Activated naive CD8-positive, alpha-beta T cell treated with anti-CD3 and anti-CD28 coated beads, Interleukin-2, amount 10 ng/mL, durations not matched to agents 7 days and 5 days (primary cell): ENCODE data around the gene CRYBB1. TPM values are rescaled to one million over a fixed set of nuclear protein-coding genes. Genes with fewer than 3 reads are reported as not detected.

Experiments used
- ATAC-seq: fragments of 150-1000 bp; cut with Tn5 transposase; one replicate; pipeline ENCODE4 v1.10.0; 2021; ENCODE audit warnings: low read depth, moderate library complexity
- POLR2A ChIA-PET: fragments of 350-600 bp; sonication (Branson Sonifier 250); formaldehyde crosslinking; loops from one replicate; lab custom pipeline; 2021; ENCODE audit warnings: antibody characterized with exemption; lab: Charles Lee
- DNase-seq: peaks from one replicate; pipeline ENCODE4 v3.0.0; 2021
- H3K27ac Mint-ChIP-seq: one replicate; pipeline ENCODE4 v1.8.0; 2022; ENCODE audit warnings: mild to moderate bottlenecking, mixed read lengths
- H3K27me3 Mint-ChIP-seq: one replicate; pipeline ENCODE4 v1.8.0; 2022; ENCODE audit warnings: mild to moderate bottlenecking, moderate library complexity, mixed read lengths
- H3K36me3 Mint-ChIP-seq: one replicate; pipeline ENCODE4 v1.8.0; 2021; ENCODE audit warnings: mild to moderate bottlenecking, mixed read lengths
- H3K4me1 Mint-ChIP-seq: one replicate; pipeline ENCODE4 v1.8.0; 2021; ENCODE audit warnings: mixed read lengths
- H3K4me3 Mint-ChIP-seq: one replicate; pipeline ENCODE4 v1.8.0; 2022; ENCODE audit warnings: mild to moderate bottlenecking, moderate library complexity, mixed read lengths
- H3K9me3 Mint-ChIP-seq: one replicate; pipeline ENCODE4 v1.8.0; 2021; ENCODE audit warnings: mixed read lengths
- total RNA-seq, 2 experiments: library from RNA; stranded (reverse); gene quantifications; one replicate each; pipeline ENCODE4 v1.2.3, GENCODE V29; 2021

Gene CRYBB1
- total RNA-seq, 2 experiments from 2014 or later: not detected

GRCh38 chr22:26650722-26651421 is 33.0 kb upstream of the CRYBB1 start:
- H3K4me1 Mint-ChIP-seq: peaks cover 40% of the 10 kb centered on the region
- no peak overlapping the region for H3K4me3 Mint-ChIP-seq
- no peaks in the 10 kb centered on the region for H3K36me3 Mint-ChIP-seq
- DNase-seq: no peak
- ATAC-seq: no peak
- POLR2A ChIA-PET: interaction anchor here (0.6 to 1.1 kb wide), 2 partner anchors 9 to 160 kb away, joined by 3 read pairs; no protein-coding TSS in a partner anchor
- no peaks in the 10 kb centered on the region for H3K9me3 Mint-ChIP-seq
- H3K27me3 Mint-ChIP-seq: peaks cover 22% of the 10 kb centered on the region
- H3K27ac Mint-ChIP-seq: no peak overlapping the region

DNA sequence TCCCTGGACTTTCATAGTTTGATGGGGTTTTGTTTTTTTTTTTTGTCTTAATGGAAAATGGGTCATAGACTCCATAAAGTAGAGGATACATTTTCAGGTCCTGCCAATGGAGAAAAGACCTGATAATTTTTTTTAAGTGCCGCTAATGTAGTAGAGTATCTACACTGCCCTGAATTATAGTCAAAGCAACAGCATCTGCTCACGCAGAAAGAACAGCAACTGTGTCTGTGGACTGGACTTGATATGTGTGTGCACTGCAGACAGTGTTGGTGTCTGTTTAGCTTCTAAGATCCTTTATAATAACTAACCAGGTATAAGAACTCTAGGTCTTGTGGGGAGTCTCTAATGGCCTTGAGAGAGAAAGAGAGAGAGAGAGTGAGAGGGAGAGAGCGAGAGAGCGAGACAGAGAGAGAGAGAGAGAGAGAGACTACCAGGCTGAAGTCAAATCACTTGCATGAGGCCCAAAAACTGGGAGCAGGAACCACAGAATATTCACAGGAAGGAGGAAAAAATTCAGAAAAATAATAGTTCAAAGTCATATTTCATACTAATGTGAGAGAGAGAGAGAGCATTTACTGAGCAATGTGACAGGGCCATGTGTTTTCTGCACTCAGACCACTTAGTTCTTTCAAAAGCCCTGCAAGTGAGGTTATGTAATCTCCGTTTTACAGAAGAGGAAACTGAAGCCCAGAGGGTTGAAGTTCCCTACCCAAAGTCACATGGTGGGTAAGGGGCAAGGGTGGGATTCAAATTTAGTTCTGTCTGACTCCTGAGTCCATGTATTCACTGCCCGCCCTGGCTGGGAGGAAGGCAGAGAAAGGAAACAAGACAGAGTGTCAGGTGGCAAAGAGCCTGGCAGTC is 30.9 kb upstream of the CRYBB1 start:
- POLR2A ChIA-PET: interaction anchor here (0.7 to 1.4 kb wide), 2 partner anchors 18 to 165 kb away, joined by 3 read pairs; partner anchors contain the start of genes HPS4 and SRRD
- H3K27ac Mint-ChIP-seq: peak overlapping the region; percentile 86
- H3K4me3 Mint-ChIP-seq: peak overlapping the region; percentile 71
- no peaks in the 10 kb centered on the region for H3K9me3 Mint-ChIP-seq
- H3K27me3 Mint-ChIP-seq: peaks cover 7% of the 10 kb centered on the region
- no peak for ATAC-seq
- DNase-seq: no peak
- H3K36me3 Mint-ChIP-seq: no peaks in the 10 kb centered on the region
- H3K4me1 Mint-ChIP-seq: peaks cover 57% of the 10 kb centered on the region

GRCh38 chr22:26648011-26648497 is 30.2 kb upstream of the CRYBB1 start:
- Mint-ChIP-seq H3K36me3 (no peaks in the 10 kb centered on the region), H3K4me1 (peaks cover 64% of the 10 kb centered on the region), H3K27ac (peak overlapping the region; percentile 86), H3K4me3 (peak overlapping the region; percentile 71), H3K27me3 (peaks cover 2% of the 10 kb centered on the region), H3K9me3 (no peaks in the 10 kb centered on the region)
- ATAC-seq (peak; percentile 64), DNase-seq (peak; percentile 73)
- POLR2A ChIA-PET: interaction anchor here (1.0 to 1.4 kb wide), 4 partner anchors 18 to 219 kb away, joined by 3 to 4 read pairs (median 3); partner anchors contain the start of genes ASPHD2, HPS4, SRRD and TPST2

DNA sequence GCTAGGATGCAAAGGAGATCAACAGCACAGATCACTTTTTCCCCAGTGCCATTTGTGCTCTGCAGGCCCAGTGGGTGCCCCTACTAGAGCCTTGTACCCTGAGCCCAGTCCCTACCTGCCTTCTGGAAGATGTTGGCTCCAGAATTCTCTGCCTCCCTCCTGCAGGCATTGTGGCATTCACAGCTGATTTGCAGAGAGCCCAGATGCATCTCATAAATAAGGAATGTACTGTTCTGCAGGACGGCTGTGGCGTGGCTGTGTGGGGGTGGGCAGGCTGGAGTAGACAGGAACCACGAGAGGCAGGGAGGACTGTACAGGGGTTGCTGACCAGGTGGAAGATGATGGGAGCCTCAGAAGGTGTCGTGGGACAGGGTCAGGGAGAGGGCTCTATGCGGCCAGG is 28.3 kb upstream of the CRYBB1 start:
- no peaks in the 10 kb centered on the region for H3K9me3 Mint-ChIP-seq
- DNase-seq (no peak), ATAC-seq (no peak)
- POLR2A ChIA-PET: no interaction called here
- no peak overlapping the region for H3K4me3 Mint-ChIP-seq
- H3K27ac Mint-ChIP-seq: peak overlapping the region; percentile 7
- peaks cover 79% of the 10 kb centered on the region for H3K4me1 Mint-ChIP-seq
- no peaks in the 10 kb centered on the region for H3K27me3 Mint-ChIP-seq
- no peaks in the 10 kb centered on the region for H3K36me3 Mint-ChIP-seq

DNA sequence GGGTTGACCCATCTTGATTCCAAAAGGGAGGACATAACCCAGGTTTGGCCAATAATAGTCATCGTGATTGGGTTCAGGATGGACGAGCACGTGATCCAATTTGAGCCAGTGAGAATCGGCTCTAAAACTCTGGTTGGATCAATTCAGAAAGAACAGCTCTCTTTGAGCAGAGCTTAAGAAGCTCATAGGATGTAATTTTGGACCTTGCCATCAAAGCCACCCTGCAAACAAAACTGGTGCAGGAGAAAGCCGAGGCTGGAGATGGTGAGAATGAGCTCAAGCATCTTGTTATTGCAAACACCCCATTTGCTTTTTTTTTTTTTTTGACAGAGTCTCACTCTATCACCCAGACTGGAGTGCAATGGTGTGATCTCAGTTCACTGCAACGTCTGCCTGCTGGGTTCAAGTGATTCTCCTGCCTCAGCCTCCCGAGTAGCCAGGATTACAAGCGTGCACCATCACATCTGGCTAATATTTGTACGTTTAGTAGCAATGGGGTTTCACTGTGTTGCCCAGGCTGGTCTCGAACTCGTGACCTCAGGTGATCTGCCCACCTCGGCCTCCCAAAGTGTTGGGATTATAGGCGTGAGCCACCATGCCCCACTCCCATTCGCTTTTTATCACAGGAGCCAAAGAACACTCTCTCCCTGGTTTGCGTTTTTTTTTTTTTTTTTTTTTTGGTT is 25.7 kb upstream of the CRYBB1 start:
- H3K4me3 Mint-ChIP-seq: peak overlapping the region; percentile 73
- DNase-seq (no peak), ATAC-seq (no peak)
- no peaks in the 10 kb centered on the region for H3K27me3 Mint-ChIP-seq
- no peaks in the 10 kb centered on the region for H3K36me3 Mint-ChIP-seq
- peaks cover 71% of the 10 kb centered on the region for H3K4me1 Mint-ChIP-seq
- peak overlapping the region; percentile 96 for H3K27ac Mint-ChIP-seq
- no peaks in the 10 kb centered on the region for H3K9me3 Mint-ChIP-seq
- POLR2A ChIA-PET: interaction anchor here (0.6 to 2.1 kb wide), 11 partner anchors 14 to 1273 kb away, joined by 3 to 7 read pairs (median 3); partner anchors contain the start of gene MIAT

DNA sequence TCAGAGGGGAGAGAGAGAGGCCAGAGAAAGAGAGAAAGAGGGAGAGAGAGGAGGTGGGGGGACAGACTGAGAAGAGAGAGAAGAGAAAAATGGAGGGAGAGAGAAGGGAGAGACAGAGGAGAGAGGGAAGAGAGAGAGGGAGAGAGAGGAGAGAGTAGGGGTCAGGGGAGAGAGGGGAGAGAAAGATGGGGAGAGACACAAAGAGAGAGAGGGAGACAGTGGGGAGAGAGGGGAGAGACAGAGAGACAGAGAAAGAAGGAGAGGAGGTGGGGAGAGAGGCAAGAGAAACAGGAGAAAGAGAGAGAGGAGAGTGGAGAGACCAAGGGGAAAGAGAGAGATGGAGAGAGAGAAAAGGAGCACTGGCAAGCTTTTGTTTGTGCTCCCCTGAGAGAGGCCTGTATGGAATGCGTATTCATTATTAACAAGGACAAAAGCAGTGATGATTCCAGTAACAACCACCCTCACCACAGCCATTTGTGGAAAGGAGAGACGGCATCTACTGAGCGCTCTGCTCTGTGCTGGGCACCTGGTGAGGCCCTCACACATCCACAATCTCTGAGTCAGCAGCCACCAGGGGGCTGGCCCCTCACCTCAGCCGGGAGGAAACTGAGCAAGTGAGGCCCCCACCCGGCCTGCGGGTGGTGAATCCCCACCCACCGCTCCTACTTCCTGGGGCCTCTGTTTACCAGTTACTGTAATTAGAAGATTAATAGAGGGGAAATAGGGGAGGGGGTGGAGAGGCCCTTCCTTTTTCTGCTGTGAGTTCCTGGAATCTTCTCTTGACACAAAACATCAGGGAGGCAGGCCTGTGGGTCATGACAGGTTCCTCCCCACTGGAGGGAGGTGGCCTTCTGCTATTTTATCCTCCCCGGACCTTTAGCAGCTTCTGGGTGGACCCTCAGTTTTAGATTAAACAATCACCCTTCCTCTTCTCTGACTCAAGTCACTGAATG is 24.9 kb upstream of the CRYBB1 start:
- Mint-ChIP-seq H3K36me3 (no peaks in the 10 kb centered on the region), H3K4me1 (peaks cover 67% of the 10 kb centered on the region), H3K9me3 (no peaks in the 10 kb centered on the region), H3K27ac (peak overlapping the region; percentile 96), H3K4me3 (peak overlapping the region; percentile 73), H3K27me3 (no peaks in the 10 kb centered on the region)
- DNase-seq (peak; percentile 81), ATAC-seq (peak; percentile 91)
- POLR2A ChIA-PET: interaction anchor here (0.6 to 2.1 kb wide), 12 partner anchors 15 to 1230 kb away, joined by 3 to 14 read pairs (median 4); partner anchors contain the start of gene MIAT

- no peak overlapping the region for H3K4me3 Mint-ChIP-seq
- no peaks in the 10 kb centered on the region for H3K9me3 Mint-ChIP-seq
- peaks cover 19% of the 10 kb centered on the region for H3K4me1 Mint-ChIP-seq
- no peaks in the 10 kb centered on the region for H3K36me3 Mint-ChIP-seq
- H3K27ac Mint-ChIP-seq: no peak overlapping the region
- DNase-seq: no peak
- POLR2A ChIA-PET: interaction anchor here (0.5 kb wide), 1 partner anchor 136 kb away, joined by 9 read pairs; no protein-coding TSS in a partner anchor
- no peaks in the 10 kb centered on the region for H3K27me3 Mint-ChIP-seq
- ATAC-seq: no peak
Observed at GRCh38 chr22:26636296-26636695, 18.5 kb upstream of the CRYBB1 start.

- ATAC-seq: no peak
- Mint-ChIP-seq H3K27ac (no peak overlapping the region), H3K4me3 (no peak overlapping the region), H3K36me3 (no peaks in the 10 kb centered on the region), H3K27me3 (no peaks in the 10 kb centered on the region), H3K9me3 (no peaks in the 10 kb centered on the region), H3K4me1 (peaks cover 12% of the 10 kb centered on the region)
- no peak for DNase-seq
- POLR2A ChIA-PET: no interaction called here
Observed at GRCh38 chr22:26635117-26635516, 17.3 kb upstream of the CRYBB1 start.

DNA sequence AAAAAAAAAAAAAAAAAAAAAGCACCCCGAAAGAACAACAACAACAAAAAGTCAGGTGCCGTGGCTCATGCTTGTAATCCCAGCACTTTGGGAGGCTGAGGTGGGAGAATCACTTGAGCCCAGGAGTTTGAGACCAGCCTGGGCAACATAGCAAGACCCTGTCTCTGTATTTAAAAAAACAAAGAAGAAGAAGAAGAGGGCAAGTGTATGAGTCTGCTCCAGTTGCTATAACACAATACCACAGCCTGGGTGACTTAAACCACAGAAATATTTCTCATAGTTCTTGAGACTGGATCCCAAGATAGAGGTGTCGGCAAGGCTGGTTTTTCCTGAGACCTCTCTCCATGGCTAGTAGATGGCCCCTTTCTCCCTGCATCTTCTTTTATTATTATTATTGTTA is 16.4 kb upstream of the CRYBB1 start:
- no peaks in the 10 kb centered on the region for H3K36me3 Mint-ChIP-seq

DNA sequence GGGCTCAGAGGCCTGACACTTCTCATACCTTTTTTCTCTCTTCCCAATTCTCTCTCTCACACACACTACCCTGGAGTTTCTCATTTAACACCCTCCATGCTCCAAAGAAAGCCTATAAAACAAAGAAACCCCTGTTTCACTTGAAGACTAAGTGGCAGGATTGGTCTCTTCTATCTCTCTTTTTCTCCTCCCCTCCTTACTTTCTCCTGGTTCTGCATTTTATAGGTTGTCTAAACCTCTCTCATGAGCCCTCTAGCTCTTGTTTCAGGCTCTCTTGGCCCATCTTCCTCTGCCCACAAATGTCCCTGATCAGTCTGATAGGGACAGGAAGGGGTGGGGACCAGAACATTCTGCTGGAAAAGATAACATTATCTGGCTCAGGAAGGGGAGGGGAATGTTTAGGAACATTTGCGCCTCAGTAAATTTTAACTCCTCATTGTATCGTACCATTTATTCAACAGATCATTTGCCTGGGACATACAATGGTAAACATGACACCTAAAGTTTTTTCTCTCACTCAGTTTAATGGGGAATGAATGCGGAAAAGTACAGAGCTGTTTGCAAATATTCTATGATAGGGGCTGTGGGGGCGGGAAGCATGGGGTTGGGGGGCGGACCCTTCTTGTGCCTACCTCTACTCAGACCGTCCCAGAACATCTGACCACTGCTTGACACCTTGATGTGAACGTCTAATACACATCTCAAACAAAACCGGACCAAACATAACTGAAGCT is 14.8 kb upstream of the CRYBB1 start:
- H3K4me3 Mint-ChIP-seq: no peak overlapping the region
- no peaks in the 10 kb centered on the region for H3K27me3 Mint-ChIP-seq
- H3K4me1 Mint-ChIP-seq: peaks cover 8% of the 10 kb centered on the region
- H3K36me3 Mint-ChIP-seq: no peaks in the 10 kb centered on the region
- no peak for ATAC-seq
- no peak for DNase-seq
- POLR2A ChIA-PET: interaction anchor here (0.6 to 0.9 kb wide), 2 partner anchors 9 to 87 kb away, joined by 4 read pairs; no protein-coding TSS in a partner anchor
- H3K27ac Mint-ChIP-seq: no peak overlapping the region
- H3K9me3 Mint-ChIP-seq: no peaks in the 10 kb centered on the region

More for the DNA sequence above, 16.4 kb upstream of the CRYBB1 start:
- H3K27ac Mint-ChIP-seq: no peak overlapping the region
- POLR2A ChIA-PET: no interaction called here
- DNase-seq (no peak), ATAC-seq (no peak)
- peaks cover 12% of the 10 kb centered on the region for H3K4me1 Mint-ChIP-seq
- H3K9me3 Mint-ChIP-seq: no peaks in the 10 kb centered on the region
- no peak overlapping the region for H3K4me3 Mint-ChIP-seq
- no peaks in the 10 kb centered on the region for H3K27me3 Mint-ChIP-seq

DNA sequence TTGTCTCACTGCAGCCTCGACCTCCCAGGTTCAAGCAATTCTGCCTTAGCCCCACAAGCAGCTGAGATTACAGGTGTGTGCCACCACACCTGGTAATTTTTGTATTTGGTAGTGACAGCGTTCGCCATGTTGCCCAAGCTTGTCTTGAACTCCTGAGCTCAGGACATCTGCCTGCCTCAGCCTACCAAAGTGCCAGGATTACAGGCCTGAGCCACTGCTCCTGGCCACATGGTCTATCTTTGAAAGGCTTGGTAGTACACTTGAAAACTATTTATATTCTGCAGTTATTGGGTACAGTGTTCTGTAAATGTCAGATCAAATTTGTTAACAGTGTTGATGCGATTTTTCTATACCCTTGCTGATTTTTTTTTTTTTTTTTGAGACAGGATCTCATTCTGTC is 13.5 kb upstream of the CRYBB1 start:
- Mint-ChIP-seq H3K4me1 (peaks cover 13% of the 10 kb centered on the region), H3K36me3 (no peaks in the 10 kb centered on the region), H3K9me3 (no peaks in the 10 kb centered on the region), H3K27me3 (no peaks in the 10 kb centered on the region), H3K27ac (no peak overlapping the region), H3K4me3 (no peak overlapping the region)
- ATAC-seq (no peak), DNase-seq (no peak)
- POLR2A ChIA-PET: no interaction called here
